HG03139 (cell line): ENCODE results near the gene MRPL14.
"Not testable (repeated sequence)": the region's sequence is repeated elsewhere in the genome, so short reads cannot be mapped to it uniquely, and the experiment has no call there.

Source experiments
- ATAC-seq: cut with Tn5 transposase; IDR thresholded peaks from one replicate; pipeline ENCODE4 v1.9.1; 2021; ENCODE audit not compliant: unreplicated experiment

MRPL14 gene

GRCh38 chr6:44102527-44102926 is 24.7 kb downstream of the MRPL14 start:
- ATAC-seq, result no peak

- no peak for ATAC-seq
Observed at GRCh38 chr6:44101832-44102231, 25.4 kb downstream of the MRPL14 start.

- ATAC-seq, result no peak
Observed at GRCh38 chr6:44100088-44100550, 27.1 kb downstream of the MRPL14 start.

DNA sequence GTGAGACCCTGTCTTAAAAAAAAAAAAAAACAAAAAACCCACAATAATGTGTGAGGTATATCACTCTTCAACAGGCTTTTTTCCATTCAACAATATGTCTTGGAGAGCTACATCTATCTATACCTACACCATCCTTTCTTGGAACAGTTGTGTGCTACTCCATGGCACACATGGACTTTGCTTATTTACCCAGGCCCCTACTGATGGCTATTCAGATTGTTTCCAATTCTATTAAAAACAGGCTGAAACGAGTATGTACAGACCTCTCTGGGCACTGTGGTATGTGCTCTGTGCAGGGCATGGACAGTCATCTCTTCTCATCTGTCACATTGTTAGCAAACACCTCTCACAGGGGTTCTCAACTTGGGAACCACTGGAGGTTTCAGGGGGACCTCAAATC is 28.1 kb downstream of the MRPL14 start:
- ATAC-seq, result no peak

DNA sequence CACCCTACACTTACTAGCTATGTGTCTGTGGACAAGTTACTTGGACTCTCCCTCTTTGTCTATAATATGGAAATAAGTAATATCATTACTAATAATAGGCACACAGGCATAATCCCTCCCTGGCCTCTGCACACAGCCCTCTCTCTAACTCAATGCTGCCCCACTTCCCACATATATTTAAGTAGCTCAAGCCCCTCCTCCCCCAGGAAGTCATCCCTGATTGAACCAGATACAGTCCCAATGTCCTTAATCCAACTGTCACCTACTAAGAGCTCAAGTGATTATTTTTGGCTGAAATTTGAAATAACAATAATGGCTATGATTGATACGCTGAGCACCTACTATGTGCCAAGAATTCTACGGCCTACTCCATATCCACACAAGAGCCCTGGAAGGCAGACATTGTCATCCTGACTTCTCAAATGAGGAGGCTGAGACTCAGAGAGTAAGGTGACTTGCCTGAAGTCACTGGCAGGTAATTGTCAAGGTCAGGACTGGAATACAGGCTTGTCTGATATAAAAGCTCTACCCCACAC is 29.4 kb downstream of the MRPL14 start:
- no peak for ATAC-seq

- ATAC-seq, result no peak
Observed at GRCh38 chr6:44096612-44097011, 30.6 kb downstream of the MRPL14 start.

- not testable (repeated sequence) for ATAC-seq
Observed at GRCh38 chr6:44095243-44095623, 32.0 kb downstream of the MRPL14 start.

DNA sequence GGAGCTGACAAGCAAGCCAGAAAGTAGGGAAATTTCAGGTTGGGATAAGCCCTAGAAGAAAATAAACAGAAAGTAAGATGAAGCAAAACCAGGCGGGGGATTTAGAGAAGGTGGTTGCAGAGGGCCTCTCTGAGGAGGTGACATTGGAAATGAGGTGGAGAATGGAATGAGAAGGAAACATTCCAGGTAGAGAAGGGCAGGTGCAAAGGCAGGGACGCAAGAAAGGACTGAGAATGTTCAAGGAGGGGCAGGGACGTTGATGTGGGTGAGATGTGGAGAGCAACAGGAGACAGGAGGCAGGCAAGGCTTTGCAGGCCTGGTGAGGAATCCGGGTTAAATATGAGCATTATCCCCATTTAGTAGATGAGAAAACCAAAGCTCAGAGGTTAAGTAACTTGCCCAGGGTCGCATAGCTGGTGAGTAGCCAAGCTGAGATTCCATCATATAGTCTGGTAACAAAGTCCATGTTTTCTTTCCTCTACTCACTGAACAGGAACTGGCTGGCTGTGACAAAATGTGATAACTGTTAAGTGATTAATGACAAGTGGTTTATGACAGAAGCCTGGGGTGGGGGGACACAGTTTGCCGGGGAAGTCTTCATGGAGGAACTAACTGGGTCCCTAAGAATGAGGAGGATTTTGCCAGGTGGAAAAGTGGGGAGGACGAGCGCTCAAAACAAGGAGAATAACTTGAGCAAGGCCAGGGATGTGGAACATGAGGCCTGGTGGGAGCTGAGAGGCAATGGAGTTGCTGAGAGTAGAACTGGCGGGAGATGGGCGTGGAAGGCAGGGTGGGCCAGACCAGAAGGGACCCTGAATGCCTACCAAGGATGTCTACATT is 32.6 kb downstream of the MRPL14 start:
- no peak for ATAC-seq

- no peak for ATAC-seq
Observed at GRCh38 chr6:44093750-44094402, 33.4 kb downstream of the MRPL14 start.

DNA sequence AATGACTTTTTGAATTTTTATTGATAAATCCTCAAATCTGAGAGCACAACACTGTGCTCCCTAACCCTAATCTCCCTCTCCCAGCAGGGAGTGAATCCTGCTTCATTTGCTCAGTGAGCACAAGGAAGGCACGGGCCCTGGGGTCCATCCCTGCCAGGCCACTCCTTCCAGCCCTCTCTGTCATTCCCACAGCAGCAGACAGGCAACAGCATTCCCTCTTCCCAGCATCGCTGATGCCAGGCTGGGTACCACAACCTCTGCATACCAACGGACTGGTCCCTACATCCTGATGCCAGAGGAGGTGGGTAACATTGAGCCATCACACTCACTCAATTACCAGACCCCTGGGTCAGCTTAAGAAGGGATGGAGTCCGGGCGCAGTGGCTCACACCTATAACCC is 34.2 kb downstream of the MRPL14 start:
- no peak for ATAC-seq

DNA sequence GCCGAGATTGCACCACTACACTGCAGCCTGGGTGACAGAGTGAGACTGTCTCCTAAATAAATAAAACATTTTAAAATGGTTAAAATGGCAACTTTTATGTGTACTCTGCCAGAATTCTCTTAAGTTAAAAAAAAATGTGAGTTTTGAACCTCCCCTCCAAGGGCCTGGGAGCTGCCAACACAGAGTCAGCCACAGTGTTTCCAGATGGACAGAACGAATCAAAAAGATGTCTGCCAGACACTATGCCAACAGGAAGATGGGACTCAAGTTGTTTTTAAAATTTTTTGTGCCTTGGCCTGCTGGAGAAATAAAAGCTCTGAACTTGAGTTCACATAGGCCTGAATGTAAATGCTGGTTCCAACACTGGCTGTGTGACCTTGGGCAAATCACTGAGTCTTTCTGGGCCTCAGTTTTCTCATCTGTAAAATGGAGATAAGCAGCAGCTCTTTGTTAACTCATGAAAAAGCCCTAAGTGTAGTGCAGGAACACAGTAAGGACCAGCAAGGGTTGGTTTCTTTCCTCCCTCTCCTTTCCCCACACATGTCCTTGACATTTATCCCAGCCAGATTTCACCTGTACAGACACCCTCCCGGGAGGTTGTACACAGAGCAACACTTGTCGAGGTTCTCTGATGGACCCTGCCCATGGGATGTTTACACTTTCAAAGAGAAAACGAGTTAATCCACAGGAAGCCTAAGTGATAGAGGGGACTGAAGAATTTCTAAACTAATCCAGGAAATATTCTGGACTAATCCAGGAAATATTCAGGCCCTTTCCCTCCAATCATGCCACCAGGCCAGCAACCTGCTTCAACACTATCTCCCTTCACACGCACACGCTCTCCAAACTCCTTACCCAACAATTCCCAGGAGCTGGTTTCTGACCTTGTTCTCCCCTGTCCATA is 35.0 kb downstream of the MRPL14 start:
- no peak for ATAC-seq

DNA sequence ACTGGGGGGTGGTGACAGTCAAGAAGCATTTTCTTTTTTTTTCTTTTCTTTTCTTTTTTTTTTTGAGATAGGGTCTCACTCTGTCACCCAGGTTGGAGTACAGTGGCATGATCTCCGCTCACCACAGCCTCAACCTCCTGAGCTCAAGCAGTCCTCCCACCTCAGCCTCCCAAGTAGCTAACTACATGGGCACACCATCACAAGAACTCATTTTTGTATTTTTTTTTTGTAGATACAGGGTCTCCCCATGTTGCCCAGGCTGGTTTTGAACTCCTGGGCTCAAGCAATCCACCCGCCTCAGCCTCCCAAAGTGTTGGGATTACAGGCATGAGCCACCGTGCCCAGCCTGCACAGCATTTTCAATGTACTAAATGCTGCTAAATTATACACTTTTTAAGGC is 35.9 kb downstream of the MRPL14 start:
- ATAC-seq, result not testable (repeated sequence)

GRCh38 chr6:44090465-44090864 is 36.8 kb downstream of the MRPL14 start:
- ATAC-seq, result no peak

GRCh38 chr6:44088827-44089590 is 38.2 kb downstream of the MRPL14 start:
- no peak for ATAC-seq

- no peak for ATAC-seq
Observed at GRCh38 chr6:44087623-44088022, 39.6 kb downstream of the MRPL14 start.

DNA sequence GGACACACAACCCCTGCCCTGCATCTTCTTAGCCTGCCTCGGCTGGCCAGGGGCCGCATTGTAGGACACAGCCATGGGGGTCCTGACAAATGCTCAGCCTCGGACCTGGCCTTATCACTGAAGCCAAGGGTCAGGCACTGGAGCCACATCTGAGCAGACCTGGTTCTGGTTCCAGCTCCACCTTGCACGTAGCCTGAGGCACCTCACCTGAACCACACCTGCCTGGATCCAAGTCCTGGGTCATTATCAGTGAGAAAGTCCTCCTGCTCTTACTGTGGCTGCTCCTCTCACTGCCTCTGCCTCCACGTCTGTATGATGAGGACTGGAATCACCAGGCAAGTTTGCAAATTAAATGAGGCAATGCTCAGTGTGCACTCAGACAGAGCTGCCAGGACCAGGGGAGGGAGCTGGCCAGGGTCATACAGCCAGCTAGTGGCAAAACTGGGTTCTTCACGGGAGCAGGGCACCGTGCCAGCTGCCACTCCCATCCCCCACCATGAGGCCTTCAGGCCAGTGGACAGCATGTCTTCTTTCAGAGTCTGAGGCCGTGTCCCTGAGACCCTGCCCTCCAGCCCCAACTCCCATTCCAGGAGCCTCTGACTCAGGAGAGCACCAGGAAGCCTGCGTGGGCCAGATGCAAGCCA is 40.2 kb downstream of the MRPL14 start:
- ATAC-seq, result no peak

- ATAC-seq, result no peak
Observed at GRCh38 chr6:44085219-44085618, 42.0 kb downstream of the MRPL14 start.

DNA sequence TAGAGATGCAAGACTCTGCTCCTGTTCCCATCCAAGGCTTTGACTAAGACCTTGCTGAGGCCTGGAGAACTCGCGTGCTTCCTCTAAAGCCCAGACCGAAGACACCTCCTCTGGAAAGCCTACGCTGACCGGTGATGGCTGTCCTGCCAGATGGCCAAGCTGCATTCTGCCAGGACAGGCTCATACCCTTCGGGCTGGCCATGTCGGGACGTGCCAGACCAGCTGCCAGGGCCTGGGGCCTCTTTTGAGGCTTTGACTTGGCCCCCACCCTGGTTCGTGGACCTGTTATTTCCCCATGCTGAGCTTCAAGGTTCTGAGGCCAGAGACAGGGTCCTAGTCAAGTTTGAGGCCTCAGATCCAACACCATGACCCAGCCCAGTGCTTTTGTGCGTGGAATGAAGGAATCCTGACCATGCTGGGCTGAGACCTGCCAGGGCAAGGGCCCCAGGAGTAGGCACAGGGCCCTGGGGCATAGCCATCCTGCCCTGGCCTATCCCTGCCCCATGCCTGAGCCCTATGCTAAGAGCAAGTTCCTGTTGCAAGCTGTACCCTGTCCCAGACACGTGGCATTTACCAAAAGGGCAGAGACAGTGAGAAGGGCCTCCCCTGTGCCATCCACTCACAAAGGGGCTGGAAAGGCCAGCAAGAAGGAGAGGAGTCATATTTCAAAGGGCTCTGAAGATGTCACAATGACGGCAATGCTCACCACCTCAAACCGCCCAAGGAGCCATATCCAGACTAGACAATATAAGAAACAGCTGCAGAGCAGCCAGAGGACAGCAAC is 42.8 kb downstream of the MRPL14 start:
- no peak for ATAC-seq

GRCh38 chr6:44082872-44083321 is 44.4 kb downstream of the MRPL14 start:
- ATAC-seq, result no peak
